Right lobe of liver (tissue), 4 donors: ENCODE results near the gene NSD1.

Experiments used
- POLR2A ChIP-seq: fragments of 450-650 bp; IDR thresholded peaks from one replicate; pipeline ENCODE4 v1.6.1; 2017; ENCODE audit warnings: antibody characterized with exemption, mild to moderate bottlenecking
- TF ChIP-seq, protein P1 (sequence below), 4 donors: fragments of 200-600 bp in 3 of 4; fragments of 450-650 bp in 1 of 4; IDR thresholded peaks; one replicate each; pipeline versions ENCODE4 v1.5.1 to v1.8.0; 2016 to 2022; ENCODE audit warnings: antibody characterized with exemption in 4 of 4, mild to moderate bottlenecking in 2 of 4
- donor health status: DM: no; HTN: no; CAD: no.
- donor health status: DM: no; HTN: no; CAD: no.
- donor health status: DM: no; HTN: yes; CAD: no.

DNA sequence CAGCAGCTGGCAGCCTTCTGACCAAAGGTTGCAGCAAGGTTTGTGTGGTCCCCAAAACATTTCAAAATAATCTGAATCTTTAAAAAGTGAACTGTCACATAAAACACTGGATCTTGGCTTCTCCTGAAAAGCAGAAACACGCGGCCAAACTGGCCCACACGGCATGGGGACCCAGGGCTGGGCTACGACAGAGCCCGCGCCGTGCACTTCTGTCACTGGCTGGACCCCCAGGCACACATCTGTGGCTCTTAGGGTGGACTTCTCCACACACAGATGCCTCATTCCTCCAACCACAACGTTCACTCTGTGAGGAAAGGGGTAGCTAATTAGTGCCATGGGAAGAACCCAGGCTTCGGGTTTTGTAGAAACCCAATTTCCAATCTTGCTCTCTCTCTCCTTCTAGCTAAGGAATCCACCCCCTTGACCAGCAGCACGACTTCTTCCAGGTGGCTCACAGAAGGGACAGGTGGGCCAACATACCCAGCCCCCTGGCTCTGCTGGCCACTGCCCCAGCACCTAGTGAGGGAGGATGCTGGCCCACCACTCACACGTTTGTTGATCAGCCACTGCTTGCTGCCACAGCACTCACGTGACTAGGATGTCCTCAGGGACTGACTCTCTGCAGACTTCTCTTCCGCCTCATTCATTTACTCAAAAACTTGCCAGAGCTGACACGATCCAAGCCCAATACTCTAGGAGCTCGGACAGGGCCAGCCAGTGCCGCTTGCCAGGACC, 200.0 kb downstream of the NSD1 start:
- TF ChIP-seq, protein P1, sequence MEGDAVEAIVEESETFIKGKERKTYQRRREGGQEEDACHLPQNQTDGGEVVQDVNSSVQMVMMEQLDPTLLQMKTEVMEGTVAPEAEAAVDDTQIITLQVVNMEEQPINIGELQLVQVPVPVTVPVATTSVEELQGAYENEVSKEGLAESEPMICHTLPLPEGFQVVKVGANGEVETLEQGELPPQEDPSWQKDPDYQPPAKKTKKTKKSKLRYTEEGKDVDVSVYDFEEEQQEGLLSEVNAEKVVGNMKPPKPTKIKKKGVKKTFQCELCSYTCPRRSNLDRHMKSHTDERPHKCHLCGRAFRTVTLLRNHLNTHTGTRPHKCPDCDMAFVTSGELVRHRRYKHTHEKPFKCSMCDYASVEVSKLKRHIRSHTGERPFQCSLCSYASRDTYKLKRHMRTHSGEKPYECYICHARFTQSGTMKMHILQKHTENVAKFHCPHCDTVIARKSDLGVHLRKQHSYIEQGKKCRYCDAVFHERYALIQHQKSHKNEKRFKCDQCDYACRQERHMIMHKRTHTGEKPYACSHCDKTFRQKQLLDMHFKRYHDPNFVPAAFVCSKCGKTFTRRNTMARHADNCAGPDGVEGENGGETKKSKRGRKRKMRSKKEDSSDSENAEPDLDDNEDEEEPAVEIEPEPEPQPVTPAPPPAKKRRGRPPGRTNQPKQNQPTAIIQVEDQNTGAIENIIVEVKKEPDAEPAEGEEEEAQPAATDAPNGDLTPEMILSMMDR (IDR thresholded peaks at IDR 0.05), result no peak
- no peak for TF ChIP-seq POLR2A
